B cell (primary cell): ENCODE results near the gene AGAP1. TPM values are rescaled to one million over a fixed set of nuclear protein-coding genes. Genes with fewer than 3 reads are reported as not detected.

ENCODE experiments used
- ATAC-seq: fragments of 200-7000 bp; cut with Tn5 transposase; one replicate; pipeline ENCODE4 v1.10.0; 2021; ENCODE audit warnings: low read depth, mild to moderate bottlenecking, moderate number of reproducible peaks, moderate library complexity
- CTCF ChIA-PET: fragments of 350-600 bp; sonication (Branson Sonifier 250); formaldehyde crosslinking; loops from one replicate; lab custom pipeline; 2021; ENCODE audit warnings: antibody characterized with exemption, inconsistent platforms; lab: Charles Lee
- POLR2A ChIA-PET: fragments of 350-600 bp; sonication (Branson Sonifier 250); formaldehyde crosslinking; loops from one replicate; lab custom pipeline; 2021; ENCODE audit warnings: antibody characterized with exemption; lab: Charles Lee
- DNase-seq: peaks from one replicate; pipeline ENCODE4 v3.0.0; 2013
- H2AFZ ChIP-seq: 2 replicates; pipeline ENCODE4 v1.6.1; 2012; ENCODE audit warnings: mild to moderate bottlenecking, low read depth, low read length; ENCODE audit not compliant: insufficient read depth, poor library complexity, severe bottlenecking
- H3K27ac ChIP-seq, 2 donors: 1 replicate in 1 of 2; 2 replicates in 1 of 2; pipeline ENCODE4 v1.5.1; 2012 to 2013; ENCODE audit warnings: low read length in 2 of 2, mild to moderate bottlenecking in 2 of 2, moderate library complexity in 1 of 2
- H3K27me3 ChIP-seq, 4 experiments: fragments of 200-600 bp in 1 of 4; sonication (generic) in 1 of 4; replicated peaks in 1 of 4; 1 replicate in 2 of 4; 2 replicates in 2 of 4; pipeline versions ENCODE4 v1.6.1 to v1.7.0; 2013 to 2016; ENCODE audit warnings: low read length in 3 of 4, mild to moderate bottlenecking in 2 of 4, mixed read lengths in 1 of 4, moderate library complexity in 1 of 4; ENCODE audit not compliant: insufficient read depth in 4 of 4, control insufficient read depth in 3 of 4; ENCODE audit errors: control extremely low read depth in 1 of 4
- H3K36me3 ChIP-seq, 2 experiments: replicated peaks in 1 of 2; 1 replicate in 1 of 2; 2 replicates in 1 of 2; pipeline versions ENCODE4 v1.6.1 to v1.7.1; 2013; ENCODE audit warnings: low read length in 1 of 2; ENCODE audit not compliant: insufficient read depth in 2 of 2, control insufficient read depth in 1 of 2; ENCODE audit errors: control extremely low read depth in 1 of 2, extremely low read depth in 1 of 2
- H3K4me1 ChIP-seq, 2 donors: fragments of 200-600 bp in 1 of 2; sonication (generic) in 1 of 2; 1 replicate in 1 of 2; 2 replicates in 1 of 2; pipeline versions ENCODE4 v1.5.1 to v1.6.1; 2013 to 2017; ENCODE audit warnings: low read length in 2 of 2; ENCODE audit not compliant: control insufficient read depth in 2 of 2, insufficient read depth in 2 of 2
- H3K4me2 ChIP-seq: replicated peaks from 2 replicates; pipeline ENCODE3; 2012; ENCODE audit warnings: mild to moderate bottlenecking, low read depth, low read length; ENCODE audit not compliant: poor library complexity, severe bottlenecking
- H3K4me3 ChIP-seq, 5 experiments: fragments of 200-600 bp in 1 of 5; sonication (generic) in 1 of 5; 1 replicate in 3 of 5; 2 replicates in 2 of 5; pipeline versions ENCODE4 v1.5.1 to v1.7.0; 2011 to 2016; ENCODE audit warnings: low read length in 4 of 5, mild to moderate bottlenecking in 4 of 5, low read depth in 2 of 5, control low read depth in 1 of 5, moderate library complexity in 1 of 5; ENCODE audit not compliant: insufficient read depth in 1 of 5; ENCODE audit errors: control extremely low read depth in 1 of 5, extremely low read depth in 1 of 5
- H3K79me2 ChIP-seq: fragments of 200-600 bp; sonication (generic); one replicate; pipeline ENCODE4 v1.6.0; 2016; ENCODE audit warnings: low read length; ENCODE audit not compliant: control insufficient read depth, insufficient read depth
- H3K9ac ChIP-seq: fragments of 200-600 bp; sonication (generic); 2 replicates; pipeline ENCODE4 v1.6.1; 2017; ENCODE audit warnings: mild to moderate bottlenecking, low read length, moderate library complexity
- H3K9me3 ChIP-seq, 3 donors: one replicate each; pipeline versions ENCODE4 v1.6.1 to v1.7.1; 2013; ENCODE audit warnings: low read length in 2 of 3; ENCODE audit not compliant: control insufficient read depth in 2 of 3, insufficient read depth in 1 of 3; ENCODE audit errors: control extremely low read depth in 1 of 3
- H4K20me1 ChIP-seq: 2 replicates; pipeline ENCODE4 v1.6.0; 2012; ENCODE audit warnings: mild to moderate bottlenecking, low read length; ENCODE audit not compliant: insufficient read depth, control insufficient read depth, poor library complexity, severe bottlenecking
- H3K27ac Mint-ChIP-seq: one replicate; pipeline ENCODE4 v1.8.0; 2021; ENCODE audit warnings: mixed read lengths
- H3K27me3 Mint-ChIP-seq: one replicate; pipeline ENCODE4 v1.8.0; 2021; ENCODE audit warnings: mixed read lengths
- H3K4me1 Mint-ChIP-seq: one replicate; pipeline ENCODE4 v1.8.0; 2021; ENCODE audit warnings: mixed read lengths
- H3K4me3 Mint-ChIP-seq: one replicate; pipeline ENCODE4 v1.8.0; 2021; ENCODE audit warnings: mixed read lengths
- H3K9me3 Mint-ChIP-seq: one replicate; pipeline ENCODE4 v1.8.0; 2022; ENCODE audit warnings: mixed read lengths; ENCODE audit not compliant: insufficient read depth
- EZH2 ChIP-seq: IDR thresholded peaks from 2 replicates; pipeline ENCODE4 v1.6.1; 2012; ENCODE audit warnings: borderline replicate concordance, low read depth, mild to moderate bottlenecking, moderate library complexity, low read length; ENCODE audit not compliant: insufficient read depth, poor library complexity, severe bottlenecking
- WGBS: methylation state at CpG from one replicate; pipeline ENCODE4 v1.1.5; 2013; ENCODE audit warnings: missing lambda C conversion rate; ENCODE audit not compliant: insufficient coverage; 5-methylcytosine and 5-hydroxymethylcytosine counted together
- intact Hi-C: fragments of 100-400 bp; cut with micrococcal nuclease; formaldehyde crosslinking; loops from one replicate; pipeline ENCODE4 v1.10.0; 2022
- polyA plus RNA-seq: library from polyadenylated mRNA; depleted of rRNA; stranded (reverse); fragments of >200 nt; gene quantifications from 2 replicates; pipeline ENCODE4 v1.2.3, GENCODE V29; 2012
- total RNA-seq, 2 donors: library from RNA; stranded (reverse); fragments of 120-200 nt in 1 of 2; gene quantifications; 1 replicate in 1 of 2; 2 replicates in 1 of 2; pipeline versions ENCODE4 v1.2.3 to v1.2.4, GENCODE V29; 2013 to 2022
- TF ChIP-seq, protein P1 (sequence below): fragments of 200-600 bp; IDR thresholded peaks from one replicate; pipeline ENCODE4 v1.8.0; 2022; ENCODE audit warnings: antibody characterized with exemption, mild to moderate bottlenecking

AGAP1 gene
- total and polyA plus RNA-seq, 2 donors (not counting 1 experiment from before 2014, with no cell fraction given): 0.01 TPM; not detected in 1

DNA sequence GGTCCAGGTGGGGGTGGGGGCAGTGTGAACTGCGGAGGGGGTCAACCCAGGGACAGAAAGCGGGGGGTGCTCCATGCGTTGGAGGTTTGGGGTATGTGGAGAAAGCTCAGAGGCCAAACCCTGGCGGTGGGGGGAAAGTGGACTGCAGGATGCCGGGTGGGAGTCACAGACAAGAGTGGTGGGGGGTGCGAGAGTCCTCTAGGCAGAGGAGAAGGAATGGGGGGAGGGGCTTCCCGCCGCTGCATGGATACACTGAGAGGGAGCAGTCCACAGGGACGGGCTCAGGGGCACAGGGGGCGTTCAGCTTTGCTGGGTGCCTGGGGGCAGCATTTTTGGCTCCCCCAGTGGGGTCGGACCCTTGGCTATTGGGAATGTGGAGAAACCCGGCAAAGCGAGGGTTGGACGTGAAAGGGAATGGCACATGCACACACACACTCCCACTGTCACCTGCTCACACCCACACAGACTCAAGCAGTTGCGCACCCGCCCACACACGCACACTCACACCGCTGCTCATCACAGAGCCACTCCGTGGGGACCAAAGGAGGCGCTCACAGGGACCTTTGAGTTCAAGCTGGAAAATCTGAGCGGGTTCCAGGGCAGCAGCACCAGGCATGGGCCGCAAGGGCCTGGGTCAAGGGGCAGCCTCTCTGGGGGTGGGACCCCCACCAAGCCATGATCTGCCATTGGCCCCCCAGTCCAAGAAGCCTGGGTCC is 666.7 kb downstream of the AGAP1 start:
- no peak for DNase-seq
- H3K9me3 Mint-ChIP-seq: no peaks in the 10 kb centered on the region
- no peak for TF ChIP-seq EZH2
- TF ChIP-seq, protein P1, sequence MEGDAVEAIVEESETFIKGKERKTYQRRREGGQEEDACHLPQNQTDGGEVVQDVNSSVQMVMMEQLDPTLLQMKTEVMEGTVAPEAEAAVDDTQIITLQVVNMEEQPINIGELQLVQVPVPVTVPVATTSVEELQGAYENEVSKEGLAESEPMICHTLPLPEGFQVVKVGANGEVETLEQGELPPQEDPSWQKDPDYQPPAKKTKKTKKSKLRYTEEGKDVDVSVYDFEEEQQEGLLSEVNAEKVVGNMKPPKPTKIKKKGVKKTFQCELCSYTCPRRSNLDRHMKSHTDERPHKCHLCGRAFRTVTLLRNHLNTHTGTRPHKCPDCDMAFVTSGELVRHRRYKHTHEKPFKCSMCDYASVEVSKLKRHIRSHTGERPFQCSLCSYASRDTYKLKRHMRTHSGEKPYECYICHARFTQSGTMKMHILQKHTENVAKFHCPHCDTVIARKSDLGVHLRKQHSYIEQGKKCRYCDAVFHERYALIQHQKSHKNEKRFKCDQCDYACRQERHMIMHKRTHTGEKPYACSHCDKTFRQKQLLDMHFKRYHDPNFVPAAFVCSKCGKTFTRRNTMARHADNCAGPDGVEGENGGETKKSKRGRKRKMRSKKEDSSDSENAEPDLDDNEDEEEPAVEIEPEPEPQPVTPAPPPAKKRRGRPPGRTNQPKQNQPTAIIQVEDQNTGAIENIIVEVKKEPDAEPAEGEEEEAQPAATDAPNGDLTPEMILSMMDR: no peak
- POLR2A ChIA-PET: no interaction called here
- Histone ChIP-seq H3K4me1 (no peaks in the 10 kb centered on the region), H3K27ac (no peak overlapping the region), H3K9me3 (peaks cover 0 to 27% (median 0%) of the 10 kb centered on the region in 3 donors), H3K36me3 (no peaks in the 10 kb centered on the region), H3K79me2 (no peaks in the 10 kb centered on the region), H3K4me2 (no peak overlapping the region), H3K4me3 (no peak overlapping the region), H3K9ac (no peak overlapping the region), H2AFZ (no peak overlapping the region), H3K27me3 (peaks cover 0 to 59% (median 14%) of the 10 kb centered on the region in 4 experiments), H4K20me1 (no peaks in the 10 kb centered on the region)
- CTCF ChIA-PET: no interaction called here
- 27% methylated on average over 19 of the region's 22 CpGs for WGBS
- intact Hi-C loops: no loop called here
- H3K4me3 Mint-ChIP-seq: no peak overlapping the region
- H3K27ac Mint-ChIP-seq: no peak overlapping the region
- ATAC-seq: no peak
- H3K27me3 Mint-ChIP-seq: peaks cover 39% of the 10 kb centered on the region
- peaks cover 2% of the 10 kb centered on the region for H3K4me1 Mint-ChIP-seq

DNA sequence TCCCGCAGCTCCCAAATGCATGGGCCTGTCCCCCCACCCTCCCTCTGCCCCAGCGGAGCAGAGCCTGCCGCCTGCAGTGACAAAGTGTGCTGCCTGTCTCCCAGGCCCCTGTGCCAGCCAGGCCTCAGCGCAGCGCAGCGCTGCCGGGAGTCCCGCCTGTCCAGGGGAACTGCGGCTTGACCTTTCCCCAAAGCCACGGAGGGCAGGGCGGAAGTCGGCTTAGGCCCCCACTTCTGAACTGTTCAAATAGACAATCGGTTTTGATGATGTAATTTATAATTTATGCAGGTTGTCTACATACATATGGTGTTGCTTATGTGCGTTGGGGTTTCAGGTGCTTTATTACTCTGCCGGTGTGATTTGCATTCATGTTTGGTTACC is 667.2 kb downstream of the AGAP1 start:
- Histone ChIP-seq H3K36me3 (no peaks in the 10 kb centered on the region), H3K9ac (no peak overlapping the region), H3K4me3 (no peak overlapping the region), H3K27ac (no peak overlapping the region), H3K9me3 (peaks cover 0 to 21% (median 0%) of the 10 kb centered on the region in 3 donors), H3K27me3 (peaks cover 0 to 64% (median 17%) of the 10 kb centered on the region in 4 experiments), H3K79me2 (no peaks in the 10 kb centered on the region), H3K4me1 (peaks cover 0 to 1% of the 10 kb centered on the region in 2 donors), H3K4me2 (no peak overlapping the region), H2AFZ (no peak overlapping the region), H4K20me1 (no peaks in the 10 kb centered on the region)
- DNase-seq: no peak
- H3K9me3 Mint-ChIP-seq: no peaks in the 10 kb centered on the region
- no peak overlapping the region for H3K27ac Mint-ChIP-seq
- intact Hi-C loops: no loop called here
- 31% methylated on average over 11 of the region's 15 CpGs for whole genome bisulfite sequencing
- no peak for TF ChIP-seq EZH2
- TF ChIP-seq, protein P1: no peak
- peaks cover 2% of the 10 kb centered on the region for H3K4me1 Mint-ChIP-seq
- POLR2A ChIA-PET: no interaction called here
- CTCF ChIA-PET: no interaction called here
- no peak overlapping the region for H3K4me3 Mint-ChIP-seq
- peaks cover 42% of the 10 kb centered on the region for H3K27me3 Mint-ChIP-seq
- ATAC-seq: no peak
